ENCODE measurements around the gene TMEM88. TPM values are rescaled to one million over a fixed set of nuclear protein-coding genes. Genes with fewer than 3 reads are reported as not detected.
A peak's percentile ranks its signal among the peaks of the same experiment; 100 is the strongest.

TMEM88 gene
- total and polyA plus RNA-seq, 2 donors (not counting 1 experiment from before 2014, with no cell fraction given): 5.1 to 9.5 TPM

- peaks cover 0 to 33% of the 10 kb centered on the region in 2 experiments for H3K36me3 ChIP-seq (replicated peaks in 1 of 2; ENCODE audit: control extremely low read depth in 1 of 2, control insufficient read depth in 1 of 2, extremely low read depth in 1 of 2, insufficient read depth in 2 of 2, low read length in 1 of 2)
Measured at GRCh38 chr17:7846063-7846735, 8.7 kb upstream of the TMEM88 start.

More at GRCh38 chr17:7846063-7846735, 8.7 kb upstream of the TMEM88 start:
- Histone ChIP-seq H3K27ac (ENCODE audit: low read length in 2 of 2) (no peak overlapping the region), H3K79me2 (ENCODE audit: control insufficient read depth, insufficient read depth, low read length) (peaks cover 31% of the 10 kb centered on the region), H3K27me3 (replicated peaks in 1 of 4; ENCODE audit: control extremely low read depth in 1 of 4, control insufficient read depth in 3 of 4, insufficient read depth in 4 of 4, low read length in 3 of 4) (no peaks in the 10 kb centered on the region), H4K20me1 (ENCODE audit: control insufficient read depth, insufficient read depth, low read length, poor library complexity, severe bottlenecking) (peaks cover 69% of the 10 kb centered on the region), H3K4me3 (ENCODE audit: control extremely low read depth in 1 of 5, extremely low read depth in 1 of 5, insufficient read depth in 1 of 5, low read depth in 2 of 5, low read length in 4 of 5) (no peak overlapping the region), H3K4me1 (ENCODE audit: control insufficient read depth in 2 of 2, insufficient read depth in 2 of 2, low read length in 2 of 2) (peaks cover 15 to 46% of the 10 kb centered on the region in 2 donors), H3K4me2 (replicated peaks; ENCODE audit: low read depth, low read length, poor library complexity, severe bottlenecking) (no peak overlapping the region), H2AFZ (ENCODE audit: insufficient read depth, low read depth, low read length, poor library complexity, severe bottlenecking) (no peak overlapping the region), H3K9ac (ENCODE audit: low read length) (no peak overlapping the region), H3K9me3 (ENCODE audit: control extremely low read depth in 1 of 3, control insufficient read depth in 2 of 3, insufficient read depth in 1 of 3, low read length in 2 of 3) (no peaks in the 10 kb centered on the region)
- Mint-ChIP-seq H3K9me3 (ENCODE audit: insufficient read depth) (no peaks in the 10 kb centered on the region), H3K27ac (peak overlapping the region; percentile 32), H3K4me1 (peaks cover 32% of the 10 kb centered on the region), H3K4me3 (peak overlapping the region; percentile 100), H3K27me3 (no peaks in the 10 kb centered on the region)
- WGBS (ENCODE audit: insufficient coverage): 93% methylated on average over 17 of the region's 22 CpGs
- intact Hi-C loops (cut with micrococcal nuclease): loop anchor here (10.0 kb wide), 1 partner anchor 231 kb away; the partner anchor contains the start of gene FXR2
- ChIA-PET POLR2A (interaction anchor here (0.6 to 1.6 kb wide), 4 partner anchors 9 to 337 kb away, joined by 3 to 14 read pairs (median 4); no protein-coding TSS in a partner anchor), CTCF (interaction anchor here (1.1 to 5.7 kb wide), 2 partner anchors 11 to 24 kb away, joined by 3 to 53 read pairs; partner anchors contain the start of gene KDM6B)
- TF ChIP-seq EZH2 (IDR thresholded peaks at IDR 0.05; ENCODE audit: borderline replicate concordance, insufficient read depth, low read depth, low read length, poor library complexity, severe bottlenecking) (no peak), CTCF (IDR thresholded peaks at IDR 0.05) (no peak)
- ATAC-seq (ENCODE audit: low read depth) (no peak), DNase-seq (peak; percentile 37)
